ENCODE results near the gene RPL13.

RPL13 gene

GRCh38 chr16:89581861-89582563 lies 21.5 kb downstream of the RPL13 start:
- H3K27ac ChIP-seq: peak overlapping the region; percentile 80

GRCh38 chr16:89582614-89583196 lies 22.2 kb downstream of the RPL13 start:
- peak overlapping the region; percentile 80 for H3K27ac ChIP-seq
- no peak for TF ChIP-seq CTCF (conservative IDR thresholded peaks at IDR 0.05)

More at GRCh38 chr16:89581861-89582563, 21.5 kb downstream of the RPL13 start:
- TF ChIP-seq CTCF (conservative IDR thresholded peaks at IDR 0.05): no peak

GRCh38 chr16:89583197-89583894 lies 22.9 kb downstream of the RPL13 start:
- no peak for TF ChIP-seq CTCF (conservative IDR thresholded peaks at IDR 0.05)

GRCh38 chr16:89583895-89584644 lies 23.6 kb downstream of the RPL13 start:
- no peak for TF ChIP-seq CTCF (conservative IDR thresholded peaks at IDR 0.05)
- peak overlapping the region; percentile 80; the same call in 1 of the 2 replicates for H3K27ac ChIP-seq

More at GRCh38 chr16:89583197-89583894, 22.9 kb downstream of the RPL13 start:
- peak overlapping the region; percentile 80 for H3K27ac ChIP-seq

- H3K27ac ChIP-seq: no peak overlapping the region
Observed at GRCh38 chr16:89584768-89585549, 24.5 kb downstream of the RPL13 start.

GRCh38 chr16:89586218-89586617 lies 25.7 kb downstream of the RPL13 start:
- no peak for TF ChIP-seq CTCF (conservative IDR thresholded peaks at IDR 0.05)
- H3K27ac ChIP-seq: no peak overlapping the region

More at GRCh38 chr16:89584768-89585549, 24.5 kb downstream of the RPL13 start:
- TF ChIP-seq CTCF (conservative IDR thresholded peaks at IDR 0.05): no peak
